BE2C (cell line): ENCODE measurements around the gene ALKBH5.

ENCODE experiments used
- DNase-seq: peaks from one replicate; pipeline ENCODE4 v3.0.0-alpha.2; 2020
- H3K27me3 ChIP-seq: fragments of 250-450 bp; sonication (Bioruptor Pico); 2 replicates; pipeline ENCODE4 v1.5.1; 2020; ENCODE audit warnings: mild to moderate bottlenecking
- H3K36me3 ChIP-seq: fragments of 250-450 bp; sonication (Bioruptor Pico); 2 replicates; pipeline ENCODE4 v1.5.1; 2020; ENCODE audit warnings: mild to moderate bottlenecking
- H3K4me1 ChIP-seq: fragments of 250-450 bp; sonication (Bioruptor Pico); 2 replicates; pipeline ENCODE4 v1.5.1; 2020
- H3K4me3 ChIP-seq: 2 replicates; pipeline ENCODE4 v1.5.1; 2011; ENCODE audit warnings: low read depth, low read length
- H3K9me3 ChIP-seq: fragments of 250-450 bp; sonication (Bioruptor Pico); 2 replicates; pipeline ENCODE4 v1.5.1; 2020
- CTCF ChIP-seq: IDR thresholded peaks from 2 replicates; pipeline ENCODE4 v1.5.1; 2012; ENCODE audit warnings: mild to moderate bottlenecking, low read depth, low read length

ALKBH5 gene

GRCh38 chr17:18241229-18241871 is 57.7 kb downstream of the ALKBH5 start:
- no peaks in the 10 kb centered on the region for H3K27me3 ChIP-seq
- no peak for TF ChIP-seq CTCF
- H3K4me1 ChIP-seq: no peaks in the 10 kb centered on the region
- no peak overlapping the region for H3K4me3 ChIP-seq
- H3K9me3 ChIP-seq: no peaks in the 10 kb centered on the region
- no peaks in the 10 kb centered on the region for H3K36me3 ChIP-seq
- no peak for DNase-seq

- Histone ChIP-seq H3K4me1 (no peaks in the 10 kb centered on the region), H3K27me3 (no peaks in the 10 kb centered on the region), H3K4me3 (no peak overlapping the region), H3K9me3 (no peaks in the 10 kb centered on the region), H3K36me3 (no peaks in the 10 kb centered on the region)
- DNase-seq: no peak
- no peak for TF ChIP-seq CTCF
Measured at GRCh38 chr17:18245038-18245776, 61.6 kb downstream of the ALKBH5 start.

GRCh38 chr17:18246109-18246725 is 62.6 kb downstream of the ALKBH5 start:
- Histone ChIP-seq H3K27me3 (no peaks in the 10 kb centered on the region), H3K4me3 (0 out of 2 replicates have a peak overlapping the region, but pooled peaks have one; percentile 26), H3K4me1 (no peaks in the 10 kb centered on the region), H3K9me3 (no peaks in the 10 kb centered on the region), H3K36me3 (no peaks in the 10 kb centered on the region)
- DNase-seq: no peak
- no peak for TF ChIP-seq CTCF

GRCh38 chr17:18246880-18247612 is 63.4 kb downstream of the ALKBH5 start:
- Histone ChIP-seq H3K4me1 (no peaks in the 10 kb centered on the region), H3K4me3 (peak overlapping the region; percentile 44), H3K27me3 (no peaks in the 10 kb centered on the region), H3K36me3 (no peaks in the 10 kb centered on the region), H3K9me3 (no peaks in the 10 kb centered on the region)
- no peak for TF ChIP-seq CTCF
- peak; percentile 72 for DNase-seq

GRCh38 chr17:18247613-18248001 is 64.0 kb downstream of the ALKBH5 start:
- DNase-seq: no peak
- Histone ChIP-seq H3K27me3 (no peaks in the 10 kb centered on the region), H3K36me3 (no peaks in the 10 kb centered on the region), H3K9me3 (no peaks in the 10 kb centered on the region), H3K4me3 (no peak overlapping the region), H3K4me1 (no peaks in the 10 kb centered on the region)
- no peak for TF ChIP-seq CTCF
